GM18907 (cell line): ENCODE data around the gene KRTCAP2.

ENCODE experiments used
- ATAC-seq: cut with Tn5 transposase; IDR thresholded peaks from one replicate; pipeline ENCODE4 v1.9.1; 2021; ENCODE audit warnings: mild to moderate bottlenecking, moderate library complexity; ENCODE audit not compliant: unreplicated experiment

KRTCAP2 gene

GRCh38 chr1:155120253-155120652 lies 52.9 kb downstream of the KRTCAP2 start:
- no peak for ATAC-seq
